Smooth muscle cell (in vitro differentiated cells): ENCODE measurements around the gene RETREG3. TPM values are rescaled to one million over a fixed set of nuclear protein-coding genes. Genes with fewer than 3 reads are reported as not detected.

Experiments used
- DNase-seq: peaks from one replicate; lab custom pipeline; 2025; ENCODE audit not compliant: unreplicated experiment; lab: John Stamatoyannopoulos, UW
- H2AFZ ChIP-seq: fragments of 200-600 bp; sonication (generic); 2 replicates; pipeline ENCODE4 v1.6.0; 2016; ENCODE audit warnings: antibody characterized with exemption, low read depth, mild to moderate bottlenecking
- H3F3A ChIP-seq: fragments of 200-600 bp; sonication (generic); 2 replicates; pipeline ENCODE4 v1.6.0; 2017; ENCODE audit warnings: antibody characterized with exemption, low read depth
- H3K27ac ChIP-seq: fragments of 200-600 bp; sonication (generic); 2 replicates; pipeline ENCODE4 v1.5.1; 2016; ENCODE audit warnings: low read depth, mild to moderate bottlenecking
- H3K27me3 ChIP-seq: fragments of 200-600 bp; sonication (generic); 2 replicates; pipeline ENCODE4 v1.6.1; 2016; ENCODE audit warnings: low read depth, mild to moderate bottlenecking
- H3K36me3 ChIP-seq: fragments of 200-600 bp; sonication (generic); 2 replicates; pipeline ENCODE4 v1.5.1; 2016; ENCODE audit warnings: low read depth
- H3K4me1 ChIP-seq: fragments of 200-600 bp; sonication (generic); 2 replicates; pipeline ENCODE4 v1.5.1; 2016; ENCODE audit warnings: low read depth
- H3K4me2 ChIP-seq: fragments of 200-600 bp; sonication (generic); 2 replicates; pipeline ENCODE4 v1.6.0; 2016; ENCODE audit warnings: mild to moderate bottlenecking
- H3K4me3 ChIP-seq: fragments of 200-600 bp; sonication (generic); 2 replicates; pipeline ENCODE4 v1.5.1; 2016; ENCODE audit warnings: mild to moderate bottlenecking
- H3K79me2 ChIP-seq: fragments of 200-600 bp; sonication (generic); 2 replicates; pipeline ENCODE4 v1.6.0; 2016; ENCODE audit warnings: low read depth, mild to moderate bottlenecking
- H3K9ac ChIP-seq: fragments of 200-600 bp; sonication (generic); 2 replicates; pipeline ENCODE4 v1.6.0; 2016; ENCODE audit warnings: low read depth
- H3K9me3 ChIP-seq: fragments of 200-600 bp; sonication (generic); replicated peaks from 2 replicates; pipeline ENCODE4 v1.5.1; 2016; ENCODE audit warnings: low read depth
- H4K20me1 ChIP-seq: fragments of 200-600 bp; sonication (generic); 2 replicates; pipeline ENCODE4 v1.6.0; 2016; ENCODE audit warnings: low read depth
- CTCF ChIP-seq: fragments of 200-600 bp; sonication (generic); IDR thresholded peaks from 2 replicates; pipeline ENCODE4 v1.5.1; 2017; ENCODE audit warnings: borderline replicate concordance, mild to moderate bottlenecking, antibody characterized with exemption; ENCODE audit not compliant: insufficient read depth, poor library complexity, severe bottlenecking
- WGBS: methylation state at CpG from one replicate; pipeline ENCODE4 v1.1.7; 2016; ENCODE audit warnings: low lambda C conversion rate; 5-methylcytosine and 5-hydroxymethylcytosine counted together
- polyA plus RNA-seq: library from polyadenylated mRNA; unstranded; fragments of >200 nt; fragmentation: Nextera tagmentation; extraction: Ambion mirVana; gene quantifications from 2 replicates; pipeline ENCODE4 v1.2.1, GENCODE V29; 2016
- total RNA-seq: library from RNA; depleted of rRNA; stranded (reverse); fragments of >200 nt; gene quantifications from 2 replicates; pipeline ENCODE4 v1.2.3, GENCODE V29; 2014

Gene RETREG3
- total and polyA plus RNA-seq, 2 experiments from 2014 or later = 32.6 to 40.4 TPM

GRCh38 chr17:42563543-42563942 lies 45.6 kb downstream of the RETREG3 start:
- no peaks in the 10 kb centered on the region for H3K36me3 ChIP-seq
- no peak for DNase-seq
- H3K4me1 ChIP-seq = peaks cover 14% of the 10 kb centered on the region
- no peak overlapping the region for H2AFZ ChIP-seq
- no peaks in the 10 kb centered on the region for H4K20me1 ChIP-seq
- H3F3A ChIP-seq = peaks cover 13% of the 10 kb centered on the region
- H3K27me3 ChIP-seq = no peaks in the 10 kb centered on the region
- TF ChIP-seq CTCF = no peak
- WGBS = 83% methylated on average over 1 of the region's 1 CpG
- H3K79me2 ChIP-seq = peaks cover 30% of the 10 kb centered on the region
- H3K9me3 ChIP-seq = no peaks in the 10 kb centered on the region
- H3K27ac ChIP-seq = peak overlapping the region; percentile 85
- H3K4me2 ChIP-seq = peak overlapping the region; percentile 97
- no peak overlapping the region for H3K9ac ChIP-seq
- H3K4me3 ChIP-seq = no peak overlapping the region

GRCh38 chr17:42563143-42563509 lies 46.0 kb downstream of the RETREG3 start:
- Histone ChIP-seq H3K36me3 (no peaks in the 10 kb centered on the region), H3K4me3 (peak overlapping the region; percentile 76), H3K9ac (peak overlapping the region; percentile 92), H2AFZ (no peak overlapping the region), H3K9me3 (no peaks in the 10 kb centered on the region), H4K20me1 (no peaks in the 10 kb centered on the region), H3F3A (peaks cover 13% of the 10 kb centered on the region), H3K27ac (peak overlapping the region; percentile 85), H3K4me1 (peaks cover 14% of the 10 kb centered on the region), H3K79me2 (peaks cover 30% of the 10 kb centered on the region), H3K27me3 (no peaks in the 10 kb centered on the region), H3K4me2 (peak overlapping the region; percentile 97)
- 88% methylated on average over 14 of the region's 14 CpGs for WGBS
- TF ChIP-seq CTCF = no peak
- no peak for DNase-seq

GRCh38 chr17:42562388-42563142 lies 46.6 kb downstream of the RETREG3 start:
- Histone ChIP-seq H4K20me1 (no peaks in the 10 kb centered on the region), H3K4me1 (peaks cover 14% of the 10 kb centered on the region), H3K9me3 (no peaks in the 10 kb centered on the region), H3K9ac (peak overlapping the region; percentile 92), H3K4me2 (peak overlapping the region; percentile 97), H3K36me3 (no peaks in the 10 kb centered on the region), H3K27ac (peak overlapping the region; percentile 85), H3K27me3 (no peaks in the 10 kb centered on the region), H3K4me3 (peak overlapping the region; percentile 76), H3F3A (peaks cover 13% of the 10 kb centered on the region), H3K79me2 (peaks cover 27% of the 10 kb centered on the region), H2AFZ (peak overlapping the region; percentile 47)
- no peak for TF ChIP-seq CTCF
- DNase-seq = no peak
- WGBS = 24% methylated on average over 47 of the region's 48 CpGs
